Stimulated activated CD8-positive, alpha-beta memory T cell treated with anti-CD3 and anti-CD28 coated beads, Interleukin-12 subunit alpha, Interleukin-12 subunit beta, amount 100 ng/mL, for 24 hours (primary cell): ENCODE data around the gene AGMO.
"Not testable (repeated sequence)": the region's sequence is repeated elsewhere in the genome, so short reads cannot be mapped to it uniquely, and the experiment has no call there.

Experiments
- DNase-seq: peaks from one replicate; pipeline ENCODE4 v3.0.0-alpha.2; 2020; ENCODE audit errors: extremely low read depth

AGMO gene

GRCh38 chr7:15559416-15559928 lies 2.3 kb downstream of the AGMO start:
- DNase-seq = no peak

GRCh38 chr7:15558756-15559155 lies 3.1 kb downstream of the AGMO start:
- DNase-seq = no peak

GRCh38 chr7:15557686-15558085 lies 4.1 kb downstream of the AGMO start:
- DNase-seq = no peak

GRCh38 chr7:15557186-15557585 lies 4.6 kb downstream of the AGMO start:
- no peak for DNase-seq

- no peak for DNase-seq
Measured at GRCh38 chr7:15556339-15557105, 5.3 kb downstream of the AGMO start.

- no peak for DNase-seq
Measured at GRCh38 chr7:15555381-15555859, 6.4 kb downstream of the AGMO start.

- DNase-seq = no peak
Measured at GRCh38 chr7:15554744-15555143, 7.1 kb downstream of the AGMO start.

GRCh38 chr7:15554081-15554480 lies 7.7 kb downstream of the AGMO start:
- DNase-seq = no peak

GRCh38 chr7:15547320-15547719 lies 14.5 kb downstream of the AGMO start:
- not testable (repeated sequence) for DNase-seq

GRCh38 chr7:15546272-15546792 lies 15.5 kb downstream of the AGMO start:
- no peak for DNase-seq

- DNase-seq = no peak
Measured at GRCh38 chr7:15544050-15544449, 17.8 kb downstream of the AGMO start.

GRCh38 chr7:15543256-15543655 lies 18.6 kb downstream of the AGMO start:
- DNase-seq = no peak

- DNase-seq = no peak
Measured at GRCh38 chr7:15527648-15528047, 34.2 kb downstream of the AGMO start.

GRCh38 chr7:15525652-15526263 lies 36.1 kb downstream of the AGMO start:
- no peak for DNase-seq

- no peak for DNase-seq
Measured at GRCh38 chr7:15524077-15524476, 37.7 kb downstream of the AGMO start.

- DNase-seq = not testable (repeated sequence)
Measured at GRCh38 chr7:15517865-15518264, 44.0 kb downstream of the AGMO start.

GRCh38 chr7:15515252-15515651 lies 46.6 kb downstream of the AGMO start:
- no peak for DNase-seq

- DNase-seq = no peak
Measured at GRCh38 chr7:15508258-15508657, 53.6 kb downstream of the AGMO start.

- DNase-seq = no peak
Measured at GRCh38 chr7:15507708-15508107, 54.1 kb downstream of the AGMO start.

GRCh38 chr7:15507171-15507570 lies 54.6 kb downstream of the AGMO start:
- no peak for DNase-seq

- DNase-seq = no peak
Measured at GRCh38 chr7:15505761-15506160, 56.1 kb downstream of the AGMO start.

- DNase-seq = no peak
Measured at GRCh38 chr7:15504351-15504750, 57.5 kb downstream of the AGMO start.
